HG03139 (cell line): ENCODE data around the gene ZNF117.
"Not testable (repeated sequence)": the region's sequence is repeated elsewhere in the genome, so short reads cannot be mapped to it uniquely, and the experiment has no call there.

Experiments
- ATAC-seq: cut with Tn5 transposase; IDR thresholded peaks from one replicate; pipeline ENCODE4 v1.9.1; 2021; ENCODE audit not compliant: unreplicated experiment

The ZNF117 gene

DNA sequence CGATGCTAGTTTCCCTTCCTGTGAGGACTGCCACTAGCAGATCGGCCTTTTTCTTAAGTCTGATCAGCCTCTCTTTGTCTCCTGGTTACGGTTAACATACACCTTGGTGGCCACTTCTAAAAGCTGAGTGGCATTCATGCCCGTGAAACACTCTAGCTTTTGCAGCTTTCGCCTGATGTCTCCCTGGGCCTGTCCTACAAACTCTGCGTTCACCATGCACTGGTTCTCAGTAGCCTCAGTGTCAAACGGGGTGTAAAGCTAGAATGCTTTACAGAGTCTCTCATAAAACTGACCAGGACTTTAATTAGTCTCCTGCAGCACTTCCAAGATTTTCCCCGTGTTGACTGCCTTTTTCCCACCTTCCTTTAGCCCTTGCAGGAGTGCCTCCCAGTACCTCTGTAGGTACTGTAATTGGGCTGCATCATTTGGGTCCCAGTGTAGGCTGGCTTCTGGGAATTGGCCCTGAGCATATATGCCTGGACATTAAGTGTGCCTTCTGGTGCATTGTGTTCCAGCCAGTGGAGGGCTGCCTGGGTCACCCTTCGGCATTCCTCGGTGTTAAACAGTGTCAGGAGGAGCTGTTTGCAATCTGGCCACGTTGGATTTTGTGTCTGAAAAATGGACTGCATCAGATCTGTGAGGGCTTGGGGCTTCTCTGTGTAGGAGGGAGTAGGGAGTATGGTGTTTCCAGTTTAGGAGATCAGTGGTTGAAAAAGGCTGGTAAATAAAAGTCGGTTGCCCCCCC is 6.5 kb upstream of the ZNF117 start:
- ATAC-seq: no peak

DNA sequence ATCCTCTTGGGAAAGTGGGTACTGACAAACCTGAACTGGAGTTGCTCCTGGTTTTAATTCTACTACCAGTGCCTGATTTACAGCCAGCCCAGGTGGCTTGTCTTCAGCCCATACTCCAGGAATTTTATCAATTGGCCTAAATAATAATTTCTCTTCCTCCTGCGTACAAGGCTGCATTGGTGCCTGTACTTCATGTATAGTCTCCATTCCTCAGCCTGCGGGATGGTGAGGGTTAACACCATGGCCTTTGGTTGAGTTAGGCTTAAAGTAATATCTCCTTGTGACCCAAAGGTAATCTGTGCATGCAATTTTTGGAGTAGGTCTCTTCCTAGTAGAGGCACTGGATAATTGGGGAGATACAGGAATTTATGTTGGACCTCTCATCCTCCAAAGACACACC is 5.5 kb upstream of the ZNF117 start:
- ATAC-seq: no peak

- no peak for ATAC-seq
Observed at GRCh38 chr7:64993901-64994300, 3.1 kb upstream of the ZNF117 start.

DNA sequence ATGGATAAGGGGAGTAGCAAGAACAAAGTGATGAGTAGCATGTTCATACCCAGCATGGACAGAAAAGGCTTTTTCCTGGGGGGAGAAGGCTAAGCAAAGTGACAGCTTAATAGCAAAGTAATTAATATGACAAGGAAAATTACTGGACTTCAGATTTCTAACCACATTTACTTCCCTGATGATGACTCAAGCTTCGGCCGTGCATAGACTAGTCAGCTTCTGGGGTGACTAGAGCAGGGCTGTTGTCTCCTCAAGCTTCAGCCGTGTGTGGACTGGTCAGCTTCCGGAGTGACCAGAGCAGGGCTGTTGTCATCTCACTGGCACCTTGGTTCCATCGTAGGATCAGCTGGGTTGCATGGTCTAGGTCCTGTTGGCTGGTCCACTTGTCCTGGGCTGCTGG is 2.1 kb upstream of the ZNF117 start:
- ATAC-seq: no peak

DNA sequence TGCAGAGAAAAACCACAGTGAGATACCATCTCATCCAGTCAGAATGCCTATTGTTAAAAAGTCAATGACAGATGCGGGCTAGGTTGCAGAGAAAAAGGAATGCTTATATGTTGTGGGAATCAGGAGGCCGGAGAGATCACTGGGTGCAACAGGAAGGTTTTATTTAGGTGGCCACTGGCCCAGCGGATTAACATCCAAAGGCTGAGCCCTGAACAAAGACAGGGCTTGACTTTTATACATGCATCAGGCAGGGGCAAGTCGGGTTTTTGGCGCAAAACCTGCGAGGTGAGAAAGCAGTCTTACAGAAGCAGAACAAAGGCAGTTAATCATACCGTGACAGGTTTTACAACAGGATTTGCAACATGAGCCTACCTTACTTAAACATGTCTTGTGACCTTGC is 620 bp downstream of the ZNF117 start:
- ATAC-seq: no peak

DNA sequence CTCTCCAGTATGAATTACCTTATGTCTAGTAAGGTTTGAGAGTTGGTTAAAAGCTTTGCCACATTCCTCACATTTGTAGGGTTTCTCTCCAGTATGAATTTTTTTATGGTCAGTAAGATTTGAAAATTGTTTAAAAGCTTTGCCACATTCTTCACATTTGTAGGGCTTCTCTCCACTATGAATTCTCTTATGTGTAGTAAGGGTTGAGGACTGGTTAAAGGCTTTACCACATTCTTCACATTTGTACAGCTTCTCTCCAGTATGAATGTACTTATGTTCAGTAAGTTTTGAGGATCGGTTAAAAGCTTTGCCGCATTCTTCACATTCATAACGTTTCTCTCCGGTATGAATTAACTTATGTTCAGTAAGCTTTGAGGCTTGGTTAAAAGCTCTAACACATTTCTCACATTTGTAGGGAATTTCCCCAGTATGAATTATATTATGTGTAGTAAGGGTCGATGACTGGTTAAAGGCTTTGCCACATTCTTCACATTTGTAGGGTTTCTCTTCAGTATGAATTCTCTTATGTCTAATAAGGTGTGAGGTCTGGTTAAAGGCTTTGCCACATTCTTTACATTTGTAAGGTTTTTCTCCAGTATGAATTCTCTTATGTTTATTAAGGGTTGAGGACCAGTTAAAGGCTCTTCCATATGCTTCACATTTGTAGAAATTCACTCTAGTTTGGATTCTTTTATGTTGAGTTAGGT is 12.2 kb downstream of the ZNF117 start:
- ATAC-seq: no peak

DNA sequence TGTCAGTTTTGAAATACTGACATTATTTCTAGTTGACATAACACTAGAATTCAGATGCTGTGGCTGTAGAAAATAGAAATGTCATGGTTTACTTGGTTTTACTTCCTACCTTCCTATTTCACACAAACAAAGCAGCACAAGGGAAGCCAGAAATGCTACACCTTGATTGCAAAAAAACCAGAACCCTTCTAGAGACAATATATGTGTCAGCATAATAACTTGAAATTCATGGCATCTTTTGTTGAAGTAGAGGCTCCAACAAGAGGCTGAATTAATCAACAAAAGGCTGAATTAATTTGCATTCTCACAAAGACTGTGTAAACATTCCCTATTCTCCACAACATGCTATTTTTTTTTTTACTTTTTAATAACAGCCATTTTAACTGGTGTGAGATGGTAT is 25.2 kb downstream of the ZNF117 start:
- no peak for ATAC-seq

GRCh38 chr7:64959072-64959747 is 31.6 kb downstream of the ZNF117 start:
- no peak for ATAC-seq

DNA sequence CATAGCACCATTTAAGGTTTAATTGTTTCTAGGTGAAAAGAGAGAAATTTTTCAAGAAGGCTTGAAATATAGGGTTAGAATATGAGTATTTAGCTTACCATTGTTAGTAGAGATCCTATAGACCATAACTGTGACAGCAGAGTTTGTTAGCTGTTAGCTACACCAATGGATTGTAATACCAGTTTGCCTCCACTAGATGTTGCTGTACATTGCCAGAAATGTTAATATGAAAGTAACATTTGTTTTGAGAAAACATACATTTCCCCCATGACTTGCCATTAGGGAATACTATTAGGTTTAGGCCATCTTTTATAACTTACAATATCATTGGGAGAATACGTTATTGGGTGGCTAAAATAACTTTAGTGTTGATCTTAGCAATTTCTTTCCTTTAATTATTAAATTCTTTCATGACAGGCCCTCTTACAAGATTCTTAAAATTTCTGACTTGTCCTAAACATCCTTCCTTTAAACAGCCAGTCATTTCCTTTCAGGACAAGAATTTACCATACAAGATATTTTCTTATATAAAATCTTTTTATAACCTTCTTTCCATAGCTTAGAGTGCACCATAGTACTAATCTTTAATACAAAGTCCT is 39.5 kb downstream of the ZNF117 start:
- no peak for ATAC-seq

DNA sequence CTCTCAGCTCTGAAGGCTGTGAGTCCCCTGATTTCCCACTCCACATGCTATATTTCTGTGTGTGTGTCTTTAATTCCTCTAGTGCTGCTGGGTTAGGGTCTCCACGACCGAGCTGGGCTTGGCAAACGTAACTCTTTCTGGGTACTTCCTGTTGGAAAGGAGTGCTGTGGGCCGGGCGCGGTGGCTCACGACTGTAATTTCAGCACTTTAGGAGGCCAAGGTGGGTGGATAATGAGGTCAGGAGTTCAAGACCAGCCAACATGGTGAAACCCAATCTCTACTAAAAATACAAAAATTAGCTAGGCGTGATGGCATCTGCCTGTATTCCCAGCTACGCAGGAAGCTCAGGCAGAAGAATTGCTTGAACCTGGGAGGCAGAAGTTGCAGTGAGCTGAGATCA is 40.2 kb downstream of the ZNF117 start:
- not testable (repeated sequence) for ATAC-seq

DNA sequence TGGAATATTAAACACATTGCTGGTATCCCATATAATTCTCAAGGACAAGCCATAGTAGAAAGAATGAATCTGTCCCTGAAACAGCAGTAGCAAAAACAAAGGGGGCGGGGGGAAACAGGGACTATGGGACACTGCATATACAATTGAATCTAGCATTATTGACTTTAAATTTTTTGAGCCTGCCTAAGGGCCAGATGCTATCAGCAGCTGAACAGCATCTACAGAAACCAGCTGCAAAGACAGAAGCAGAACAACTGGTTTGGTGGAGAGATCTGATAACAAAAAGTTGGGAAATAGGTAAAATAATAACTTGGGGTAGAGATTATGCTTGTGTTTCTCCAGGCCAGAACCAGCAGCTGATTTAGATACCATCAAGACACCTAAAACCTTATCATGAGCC is 42.1 kb downstream of the ZNF117 start:
- ATAC-seq: not testable (repeated sequence)

DNA sequence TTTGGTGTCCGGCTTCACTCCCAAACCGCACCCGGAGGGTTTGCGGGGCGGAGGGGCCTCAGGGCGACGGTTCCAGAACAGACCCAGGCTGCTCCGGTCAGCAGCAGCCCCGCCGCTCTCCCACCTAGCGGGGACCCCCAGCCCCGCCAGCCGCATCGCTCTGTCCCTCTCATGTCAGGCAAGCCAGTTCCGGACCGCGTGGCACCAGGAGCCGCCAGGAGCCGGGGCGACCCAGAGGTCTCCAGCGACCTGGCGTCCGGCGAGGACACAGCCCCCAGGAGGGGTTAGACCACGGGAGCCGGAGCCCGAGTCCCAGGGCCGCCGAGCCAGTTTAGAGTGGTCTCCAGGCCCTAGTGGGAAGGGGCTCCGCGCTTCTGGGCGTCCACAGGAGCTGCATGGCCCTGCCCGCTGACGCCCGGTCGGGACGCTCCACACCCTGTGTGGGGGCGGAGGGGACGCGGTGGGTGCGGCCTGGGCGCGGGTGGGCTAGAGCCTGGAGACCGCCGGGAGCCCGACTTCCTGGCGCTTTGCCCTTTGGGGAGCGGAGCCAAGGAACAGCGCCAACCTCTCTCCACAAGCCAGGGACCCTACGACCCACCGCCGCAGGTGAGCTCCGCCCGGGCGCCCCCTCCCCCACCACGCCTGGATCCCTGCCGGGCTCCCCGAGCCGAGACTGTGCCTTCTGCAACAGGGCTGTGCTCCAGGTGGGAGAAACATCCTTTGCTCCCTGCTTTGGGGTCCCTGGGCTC is 43.4 kb downstream of the ZNF117 start:
- ATAC-seq: no peak

GRCh38 chr7:64946772-64947171 is 44.1 kb downstream of the ZNF117 start:
- ATAC-seq: no peak

DNA sequence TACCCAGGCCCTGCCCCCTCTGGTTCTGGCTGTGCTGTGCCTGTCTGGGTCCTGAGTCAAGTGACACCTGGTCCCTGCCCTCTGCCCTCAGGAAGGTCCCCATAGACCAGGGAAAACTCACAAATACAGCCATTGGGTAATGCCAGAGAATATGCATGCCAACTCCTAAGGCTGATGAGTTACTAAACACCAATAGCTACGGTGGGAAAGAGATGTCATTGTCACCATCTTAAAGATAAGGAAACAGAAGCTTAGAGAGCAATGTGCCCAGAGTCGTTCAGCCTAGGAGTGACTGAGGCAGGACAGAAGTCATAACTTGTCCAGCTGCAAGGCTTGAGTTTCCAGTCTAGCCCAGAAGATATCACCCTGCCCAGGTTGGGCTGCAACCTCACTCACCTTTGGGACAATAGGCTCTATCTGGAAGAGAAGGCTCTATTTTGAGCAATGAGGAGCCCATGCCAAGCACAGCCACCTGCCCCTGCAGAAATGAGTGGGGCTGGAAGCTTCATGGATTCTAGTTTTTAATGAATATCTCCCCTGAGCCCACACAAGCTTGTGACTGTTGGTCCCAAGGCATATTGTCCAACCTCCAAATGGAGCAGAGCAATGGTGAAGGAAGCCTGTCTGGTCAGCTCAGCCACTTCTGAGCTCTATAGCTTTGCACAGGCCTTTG is 45.2 kb downstream of the ZNF117 start:
- ATAC-seq: no peak

- not testable (repeated sequence) for ATAC-seq
Observed at GRCh38 chr7:64944667-64945502, 46.0 kb downstream of the ZNF117 start.

DNA sequence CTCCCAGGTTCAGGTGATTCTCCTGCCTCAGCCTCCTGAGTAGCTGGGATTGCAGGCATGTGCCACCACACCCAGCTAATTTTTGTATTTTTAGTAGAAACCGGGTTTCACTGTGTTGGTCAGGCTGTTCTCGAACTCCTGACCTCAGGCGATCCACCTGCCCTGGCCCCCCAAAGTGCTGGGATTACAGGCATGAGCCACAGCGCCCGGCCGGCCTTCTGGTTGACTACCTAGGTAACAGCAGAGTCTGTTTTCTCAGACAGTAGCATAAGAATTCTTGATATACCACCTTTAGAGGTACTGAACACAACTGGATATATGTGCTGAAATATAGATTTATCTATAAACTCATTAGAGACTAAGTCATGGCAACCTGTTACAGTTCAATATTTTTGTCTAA is 50.8 kb downstream of the ZNF117 start:
- ATAC-seq: not testable (repeated sequence)

- ATAC-seq: no peak
Observed at GRCh38 chr7:64938540-64938939, 52.3 kb downstream of the ZNF117 start.

DNA sequence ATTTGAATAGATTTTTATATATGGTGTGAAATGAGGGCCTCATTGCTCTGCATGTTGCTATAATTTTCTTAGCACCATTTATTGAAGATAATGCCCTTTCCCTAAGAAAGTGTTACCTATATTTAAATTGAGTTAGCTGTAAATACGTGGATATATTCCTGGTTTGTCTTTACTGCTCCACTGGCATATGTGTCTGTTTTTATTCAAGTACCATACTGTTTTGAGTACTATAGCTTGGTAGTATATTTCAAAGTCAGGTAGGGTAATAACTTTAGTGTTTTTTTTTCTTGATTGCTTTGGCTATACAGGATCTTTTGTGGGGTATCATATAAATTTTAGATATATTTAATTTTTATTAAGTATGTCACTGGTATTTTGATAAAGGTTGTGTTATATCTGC is 56.4 kb downstream of the ZNF117 start:
- ATAC-seq: no peak
